H1 (cell line): ENCODE data around the gene PRKAR1B. TPM values are rescaled to one million over a fixed set of nuclear protein-coding genes. Genes with fewer than 3 reads are reported as not detected.

Experiments used
- RAD21 ChIP-seq, 2 experiments: IDR thresholded peaks in 1 of 2; conservative IDR thresholded peaks in 1 of 2; 2 replicates each; pipeline ENCODE4 v1.6.1; 2011; ENCODE audit warnings: low read depth in 2 of 2, low read length in 2 of 2, improper control_type of control experiment in 1 of 2, inconsistent platforms in 1 of 2, mild to moderate bottlenecking in 1 of 2, moderate library complexity in 1 of 2
- SIRT6 ChIP-seq: IDR thresholded peaks from one replicate; pipeline ENCODE4 v1.7.1; 2012; ENCODE audit warnings: low read length, inconsistent platforms
- SUZ12 ChIP-seq: fragments of 200-600 bp; sonication (generic); IDR thresholded peaks from 2 replicates; pipeline ENCODE4 v1.6.1; 2012; ENCODE audit warnings: mild to moderate bottlenecking, inconsistent platforms, low read length, moderate library complexity, mixed read lengths
- polyA plus RNA-seq, 7 experiments: library from polyadenylated mRNA; depleted of rRNA in 3 of 7; stranded (reverse) in 5 of 7; unstranded in 2 of 7; fragments of >200 nt in 5 of 7; fragments of 200-250 nt in 2 of 7; gene quantifications; 1 replicate in 5 of 7; 2 replicates in 1 of 7; 4 replicates in 1 of 7; pipeline versions ENCODE4 v1.2.1 to v1.2.3, GENCODE V29; 2011 to 2013; ENCODE audit warnings: missing spikeins in 2 of 7, mixed read lengths in 2 of 7
- total RNA-seq: library from RNA; stranded (reverse); fragmentation: NEBNext Ultra II Directional; extraction: Animal tissue kit (Norgen Biotek cat#: 25700); gene quantifications from 2 replicates; pipeline ENCODE4 v1.2.1, GENCODE V29; 2021

The PRKAR1B gene
- total and polyA plus RNA-seq, 2 of the 8 experiments (the other 6 are each of a cell fraction or from before 2014, with no cell fraction given), result 12.3 to 55.7 TPM

DNA sequence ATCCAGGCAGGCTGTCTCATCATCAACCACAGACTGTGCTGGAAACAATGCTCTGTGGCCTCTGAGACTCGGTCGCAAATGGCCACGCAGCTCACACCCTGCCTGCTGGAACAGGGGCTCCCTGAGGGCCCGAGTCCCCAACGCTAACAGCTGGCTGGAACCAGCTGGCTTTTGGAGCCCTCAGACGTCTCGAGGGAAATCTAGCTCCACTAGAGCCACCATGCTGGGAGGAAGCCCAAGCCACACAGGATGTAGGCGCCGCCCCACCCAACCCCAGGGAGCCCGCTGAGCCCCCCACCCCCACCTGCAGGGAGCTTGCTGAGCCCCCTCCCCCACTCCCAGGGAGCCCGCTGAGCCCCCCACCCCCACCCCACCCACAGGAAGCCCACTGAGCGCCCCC, 186.1 kb downstream of the PRKAR1B start (continued):
- TF ChIP-seq SUZ12 (no peak), SIRT6 (no peak), RAD21 (IDR thresholded peaks at IDR 0.05 in 1 of 2, conservative IDR thresholded peaks at IDR 0.05 in 1 of 2; ENCODE audit: low read depth in 2 of 2, low read length in 2 of 2) (no peak)
- TF ChIP-seq, all 59 proteins: peak for 0
